ENCODE measurements around the gene ACOT12.

DNA sequence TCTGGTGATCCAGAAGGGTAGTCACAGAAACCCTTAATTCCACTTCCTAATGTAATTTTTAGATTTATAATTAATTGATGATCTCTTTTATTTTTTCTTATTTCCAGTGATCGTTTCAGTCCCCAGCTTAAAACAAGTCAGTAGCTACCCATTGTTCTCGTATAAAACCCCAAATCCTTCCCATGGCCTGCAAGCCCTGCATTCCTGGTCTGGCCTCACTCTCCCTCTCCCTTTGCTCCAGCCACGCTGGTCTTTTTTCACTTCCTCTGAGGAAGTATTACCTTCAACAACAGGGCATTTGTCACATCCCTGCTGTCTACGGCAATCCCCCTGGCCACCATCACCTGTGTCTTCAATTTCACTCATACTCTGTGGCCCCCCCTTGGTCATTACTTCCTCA, 44.8 kb downstream of the ACOT12 start:
- TF ChIP-seq, protein P1, sequence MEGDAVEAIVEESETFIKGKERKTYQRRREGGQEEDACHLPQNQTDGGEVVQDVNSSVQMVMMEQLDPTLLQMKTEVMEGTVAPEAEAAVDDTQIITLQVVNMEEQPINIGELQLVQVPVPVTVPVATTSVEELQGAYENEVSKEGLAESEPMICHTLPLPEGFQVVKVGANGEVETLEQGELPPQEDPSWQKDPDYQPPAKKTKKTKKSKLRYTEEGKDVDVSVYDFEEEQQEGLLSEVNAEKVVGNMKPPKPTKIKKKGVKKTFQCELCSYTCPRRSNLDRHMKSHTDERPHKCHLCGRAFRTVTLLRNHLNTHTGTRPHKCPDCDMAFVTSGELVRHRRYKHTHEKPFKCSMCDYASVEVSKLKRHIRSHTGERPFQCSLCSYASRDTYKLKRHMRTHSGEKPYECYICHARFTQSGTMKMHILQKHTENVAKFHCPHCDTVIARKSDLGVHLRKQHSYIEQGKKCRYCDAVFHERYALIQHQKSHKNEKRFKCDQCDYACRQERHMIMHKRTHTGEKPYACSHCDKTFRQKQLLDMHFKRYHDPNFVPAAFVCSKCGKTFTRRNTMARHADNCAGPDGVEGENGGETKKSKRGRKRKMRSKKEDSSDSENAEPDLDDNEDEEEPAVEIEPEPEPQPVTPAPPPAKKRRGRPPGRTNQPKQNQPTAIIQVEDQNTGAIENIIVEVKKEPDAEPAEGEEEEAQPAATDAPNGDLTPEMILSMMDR (IDR thresholded peaks at IDR 0.05): no peak
- TF ChIP-seq POLR2A (IDR thresholded peaks at IDR 0.05): no peak

Measured in uterus (tissue), 2 donors.